ENCODE results near the gene LRP2.
"Not testable (repeated sequence)": the region's sequence is repeated elsewhere in the genome, so short reads cannot be mapped to it uniquely, and the experiment has no call there.

Gene LRP2

GRCh38 chr2:169348321-169349024 lies 13.9 kb downstream of the LRP2 start:
- no peak for DNase-seq (ENCODE audit: low spot score)

GRCh38 chr2:169345486-169346437 lies 16.6 kb downstream of the LRP2 start:
- no peak for DNase-seq (ENCODE audit: low spot score)

GRCh38 chr2:169344736-169345485 lies 17.4 kb downstream of the LRP2 start:
- DNase-seq (ENCODE audit: low spot score), result no peak

GRCh38 chr2:169343202-169343601 lies 19.1 kb downstream of the LRP2 start:
- DNase-seq (ENCODE audit: low spot score), result no peak

GRCh38 chr2:169339657-169340056 lies 22.7 kb downstream of the LRP2 start:
- DNase-seq (ENCODE audit: low spot score), result no peak

- DNase-seq (ENCODE audit: low spot score), result no peak
Measured at GRCh38 chr2:169336695-169337094, 25.6 kb downstream of the LRP2 start.

- DNase-seq (ENCODE audit: low spot score), result no peak
Measured at GRCh38 chr2:169330555-169331198, 31.7 kb downstream of the LRP2 start.

GRCh38 chr2:169329688-169330554 lies 32.4 kb downstream of the LRP2 start:
- DNase-seq (ENCODE audit: low spot score), result no peak

GRCh38 chr2:169328785-169329184 lies 33.5 kb downstream of the LRP2 start:
- DNase-seq (ENCODE audit: low spot score), result no peak

- DNase-seq (ENCODE audit: low spot score), result not testable (repeated sequence)
Measured at GRCh38 chr2:169327837-169328236, 34.5 kb downstream of the LRP2 start.

GRCh38 chr2:169325886-169326285 lies 36.4 kb downstream of the LRP2 start:
- not testable (repeated sequence) for DNase-seq (ENCODE audit: low spot score)

- DNase-seq (ENCODE audit: low spot score), result no peak
Measured at GRCh38 chr2:169324581-169325260, 37.6 kb downstream of the LRP2 start.

- DNase-seq (ENCODE audit: low spot score), result no peak
Measured at GRCh38 chr2:169323841-169324240, 38.5 kb downstream of the LRP2 start.

- DNase-seq (ENCODE audit: low spot score), result no peak
Measured at GRCh38 chr2:169320561-169320960, 41.8 kb downstream of the LRP2 start.

GRCh38 chr2:169315357-169315756 lies 47.0 kb downstream of the LRP2 start:
- DNase-seq (ENCODE audit: low spot score), result no peak

- DNase-seq (ENCODE audit: low spot score), result not testable (repeated sequence)
Measured at GRCh38 chr2:169308349-169308748, 54.0 kb downstream of the LRP2 start.

- DNase-seq (ENCODE audit: low spot score), result not testable (repeated sequence)
Measured at GRCh38 chr2:169304689-169305088, 57.6 kb downstream of the LRP2 start.

- DNase-seq (ENCODE audit: low spot score), result no peak
Measured at GRCh38 chr2:169303579-169304305, 58.6 kb downstream of the LRP2 start.

GRCh38 chr2:169302364-169302763 lies 60.0 kb downstream of the LRP2 start:
- DNase-seq (ENCODE audit: low spot score), result no peak

Measured in HuH-7 (cell line).